Endodermal cell (in vitro differentiated cells): ENCODE data around the gene RGS7BP. TPM values are rescaled to one million over a fixed set of nuclear protein-coding genes. Genes with fewer than 3 reads are reported as not detected.

Experiments used
- DNase-seq: peaks from one replicate; pipeline ENCODE4 v3.0.0-alpha.2; 2017
- H3K27ac ChIP-seq: 2 replicates; pipeline ENCODE4 v1.5.1; 2013; ENCODE audit warnings: mild to moderate bottlenecking, low read depth, low read length, moderate library complexity
- H3K27me3 ChIP-seq: 2 replicates; pipeline ENCODE4 v1.6.1; 2013; ENCODE audit warnings: mild to moderate bottlenecking, low read length, moderate library complexity; ENCODE audit not compliant: insufficient read depth, control insufficient read depth, poor library complexity, severe bottlenecking
- H3K36me3 ChIP-seq: 2 replicates; pipeline ENCODE4 v1.7.0; 2013; ENCODE audit warnings: mild to moderate bottlenecking, low read length, moderate library complexity; ENCODE audit not compliant: control insufficient read depth, insufficient read depth
- H3K4me1 ChIP-seq: one replicate; pipeline ENCODE4 v1.7.0; 2013; ENCODE audit warnings: low read length; ENCODE audit not compliant: control insufficient read depth, insufficient read depth
- H3K4me3 ChIP-seq: 2 replicates; pipeline ENCODE4 v1.5.1; 2013; ENCODE audit warnings: mild to moderate bottlenecking, low read length, moderate library complexity
- H3K9ac ChIP-seq: 2 replicates; pipeline ENCODE4 v1.6.1; 2013; ENCODE audit warnings: mild to moderate bottlenecking, low read length, moderate library complexity; ENCODE audit not compliant: poor library complexity, severe bottlenecking; ENCODE audit errors: extremely low read depth
- H3K9me3 ChIP-seq: 2 replicates; pipeline ENCODE4 v1.6.1; 2013; ENCODE audit warnings: mild to moderate bottlenecking, low read length, moderate library complexity; ENCODE audit not compliant: control insufficient read depth
- H3K27ac Mint-ChIP-seq: 2 replicates; pipeline ENCODE4 v1.8.0; 2020; ENCODE audit warnings: mixed read lengths
- H3K27me3 Mint-ChIP-seq: 2 replicates; pipeline ENCODE4 v1.8.0; 2021; ENCODE audit warnings: mild to moderate bottlenecking, mixed read lengths; ENCODE audit not compliant: insufficient read depth
- H3K36me3 Mint-ChIP-seq: 2 replicates; pipeline ENCODE4 v1.8.0; 2020; ENCODE audit warnings: low read depth, mixed read lengths
- H3K4me1 Mint-ChIP-seq: 2 replicates; pipeline ENCODE4 v1.8.0; 2020; ENCODE audit warnings: mixed read lengths
- H3K4me3 Mint-ChIP-seq: 2 replicates; pipeline ENCODE4 v1.8.0; 2020; ENCODE audit warnings: mild to moderate bottlenecking, moderate library complexity, mixed read lengths
- H3K9me3 Mint-ChIP-seq: 2 replicates; pipeline ENCODE4 v1.8.0; 2020; ENCODE audit warnings: mild to moderate bottlenecking, mixed read lengths
- CTCF ChIP-seq: fragments of 200-600 bp; sonication (generic); conservative IDR thresholded peaks from 2 replicates; pipeline ENCODE4 v1.5.0; 2021; ENCODE audit warnings: antibody characterized with exemption, mild to moderate bottlenecking
- WGBS, 2 experiments: methylation state at CpG; one replicate each; pipeline versions ENCODE4 v1.1.5 to v1.1.7; 2013; ENCODE audit warnings: missing lambda C conversion rate in 2 of 2, mixed read lengths in 1 of 2; ENCODE audit not compliant: insufficient coverage in 1 of 2, insufficient read length in 1 of 2; 5-methylcytosine and 5-hydroxymethylcytosine counted together
- total RNA-seq, 2 donors: library from RNA; stranded (reverse); fragmentation: NEBNext Ultra II Directional in 1 of 2; extraction: Animal tissue kit (Norgen Biotek cat#: 25700) in 1 of 2; gene quantifications; 2 replicates in 1 of 2; 3 replicates in 1 of 2; pipeline ENCODE4 v1.2.1, GENCODE V29; 2021

Gene RGS7BP
- total RNA-seq, 2 donors from 2014 or later, result 1.5 to 2.3 TPM

GRCh38 chr5:64506567-64507263, 900 bp downstream of the RGS7BP start:
- Histone ChIP-seq H3K9ac (peak overlapping the region; percentile 19), H3K9me3 (no peaks in the 10 kb centered on the region), H3K27me3 (peaks cover 71% of the 10 kb centered on the region), H3K4me1 (peaks cover 3% of the 10 kb centered on the region), H3K4me3 (peak overlapping the region; percentile 84), H3K27ac (no peak overlapping the region), H3K36me3 (no peaks in the 10 kb centered on the region)
- Mint-ChIP-seq H3K27me3 (peaks cover 83% of the 10 kb centered on the region), H3K4me3 (peak overlapping the region; percentile 73), H3K36me3 (no peaks in the 10 kb centered on the region), H3K4me1 (peaks cover 9% of the 10 kb centered on the region), H3K27ac (peak overlapping the region; percentile 32), H3K9me3 (no peaks in the 10 kb centered on the region)
- peak; percentile 68 for TF ChIP-seq CTCF
- WGBS, 2 experiments, result 2 to 7% methylated on average over 15 to 39 of the region's 39 CpGs
- DNase-seq, result peak; percentile 85

- no peak for DNase-seq
- Mint-ChIP-seq H3K4me3 (peak overlapping the region; percentile 73), H3K36me3 (no peaks in the 10 kb centered on the region), H3K9me3 (no peaks in the 10 kb centered on the region), H3K4me1 (peaks cover 7% of the 10 kb centered on the region), H3K27ac (no peak overlapping the region), H3K27me3 (peaks cover 82% of the 10 kb centered on the region)
- H3K27ac ChIP-seq, result no peak overlapping the region
- H3K4me1 ChIP-seq, result peaks cover 2% of the 10 kb centered on the region
- no peaks in the 10 kb centered on the region for H3K36me3 ChIP-seq
- 21 to 45% methylated on average over 2 to 6 of the region's 6 CpGs for WGBS, 2 experiments
- peaks cover 71% of the 10 kb centered on the region for H3K27me3 ChIP-seq
- H3K9ac ChIP-seq, result no peak overlapping the region
- TF ChIP-seq CTCF, result no peak
- H3K9me3 ChIP-seq, result no peaks in the 10 kb centered on the region
- peak overlapping the region; percentile 84 for H3K4me3 ChIP-seq
These were observed 1.4 kb downstream of the RGS7BP start for GRCh38 chr5:64507264-64507605.

GRCh38 chr5:64509828-64510227, 4.0 kb downstream of the RGS7BP start:
- H3K4me3 Mint-ChIP-seq, result no peak overlapping the region
- no peaks in the 10 kb centered on the region for H3K9me3 Mint-ChIP-seq
- peaks cover 11% of the 10 kb centered on the region for H3K4me1 Mint-ChIP-seq
- Histone ChIP-seq H3K36me3 (no peaks in the 10 kb centered on the region), H3K9me3 (no peaks in the 10 kb centered on the region), H3K9ac (no peak overlapping the region), H3K27me3 (peaks cover 51% of the 10 kb centered on the region), H3K27ac (no peak overlapping the region), H3K4me3 (no peak overlapping the region), H3K4me1 (peaks cover 2% of the 10 kb centered on the region)
- TF ChIP-seq CTCF, result no peak
- H3K36me3 Mint-ChIP-seq, result no peaks in the 10 kb centered on the region
- peaks cover 61% of the 10 kb centered on the region for H3K27me3 Mint-ChIP-seq
- DNase-seq, result no peak
- no peak overlapping the region for H3K27ac Mint-ChIP-seq
- WGBS, 2 experiments, result 95% methylated on average over 7 of the region's 7 CpGs; no CpG with 5 or more reads in 1 of the 2 experiments
